H9 (cell line): ENCODE measurements around the gene RAP1GAP2. TPM values are rescaled to one million over a fixed set of nuclear protein-coding genes. Genes with fewer than 3 reads are reported as not detected.

ENCODE experiments used
- DNase-seq: peaks from one replicate; pipeline ENCODE4 v3.0.0-alpha.2; 2017
- H2AFZ ChIP-seq: one replicate; pipeline ENCODE4 v1.6.1; 2013; ENCODE audit warnings: mild to moderate bottlenecking, low read length, control low read depth, moderate library complexity
- H2AK5ac ChIP-seq: 2 replicates; pipeline ENCODE4 v1.6.1; 2013; ENCODE audit warnings: low read length, control low read depth, mixed read lengths; ENCODE audit not compliant: insufficient read length
- H2BK120ac ChIP-seq: one replicate; pipeline ENCODE4 v1.6.1; 2013; ENCODE audit warnings: low read depth, mild to moderate bottlenecking, low read length, control low read depth, inconsistent platforms; ENCODE audit not compliant: poor library complexity, severe bottlenecking
- H2BK12ac ChIP-seq: 2 replicates; pipeline ENCODE4 v1.6.1; 2013; ENCODE audit warnings: low read length, control low read depth, mixed read lengths, low read depth; ENCODE audit not compliant: insufficient read length
- H2BK15ac ChIP-seq: 2 replicates; pipeline ENCODE4 v1.6.1; 2013; ENCODE audit warnings: low read depth, low read length, control low read depth
- H2BK20ac ChIP-seq: one replicate; pipeline ENCODE4 v1.6.1; 2013; ENCODE audit warnings: low read depth, mild to moderate bottlenecking, low read length, control low read depth, inconsistent platforms; ENCODE audit not compliant: poor library complexity, severe bottlenecking
- H2BK5ac ChIP-seq: 2 replicates; pipeline ENCODE4 v1.6.1; 2013; ENCODE audit warnings: low read length, control low read depth, mixed read lengths; ENCODE audit not compliant: insufficient read length
- H3K14ac ChIP-seq: 2 replicates; pipeline ENCODE4 v1.6.1; 2013; ENCODE audit warnings: low read length, control low read depth; ENCODE audit not compliant: insufficient read depth
- H3K18ac ChIP-seq: 2 replicates; pipeline ENCODE4 v1.6.1; 2013; ENCODE audit warnings: low read depth, mild to moderate bottlenecking, mixed read lengths, low read length, control low read depth; ENCODE audit not compliant: insufficient read length
- H3K23ac ChIP-seq: 2 replicates; pipeline ENCODE4 v1.6.1; 2013; ENCODE audit warnings: low read length, control low read depth, mixed read lengths, low read depth; ENCODE audit not compliant: insufficient read length
- H3K23me2 ChIP-seq: 2 replicates; pipeline ENCODE4 v1.6.1; 2013; ENCODE audit warnings: low read depth, mild to moderate bottlenecking, mixed read lengths, low read length, control low read depth; ENCODE audit not compliant: insufficient read length, poor library complexity, severe bottlenecking
- H3K27ac ChIP-seq: 2 replicates; pipeline ENCODE4 v1.5.1; 2013; ENCODE audit warnings: low read length, control low read depth, mixed read lengths, low read depth; ENCODE audit not compliant: insufficient read length
- H3K27me3 ChIP-seq: 2 replicates; pipeline ENCODE4 v1.6.1; 2013; ENCODE audit warnings: low read length, control low read depth, inconsistent platforms; ENCODE audit not compliant: insufficient read depth
- H3K4ac ChIP-seq: 2 replicates; pipeline ENCODE4 v1.6.1; 2013; ENCODE audit warnings: low read depth, mild to moderate bottlenecking, control low read depth, inconsistent platforms, low read length, moderate library complexity
- H3K4me1 ChIP-seq: 2 replicates; pipeline ENCODE4 v1.6.1; 2013; ENCODE audit warnings: low read length, control low read depth, inconsistent platforms; ENCODE audit not compliant: insufficient read depth
- H3K4me2 ChIP-seq: 2 replicates; pipeline ENCODE4 v1.6.1; 2013; ENCODE audit warnings: low read length, control low read depth, mixed read lengths; ENCODE audit not compliant: insufficient read length, insufficient read depth
- H3K56ac ChIP-seq: 2 replicates; pipeline ENCODE4 v1.6.1; 2013; ENCODE audit warnings: low read depth, mild to moderate bottlenecking, mixed read lengths, low read length, control low read depth; ENCODE audit not compliant: insufficient read length
- H3K79me1 ChIP-seq: 2 replicates; pipeline ENCODE4 v1.6.1; 2013; ENCODE audit warnings: low read depth, mild to moderate bottlenecking, moderate library complexity, low read length, control low read depth, inconsistent platforms; ENCODE audit not compliant: insufficient read depth, poor library complexity, severe bottlenecking
- H3K79me2 ChIP-seq: 2 replicates; pipeline ENCODE4 v1.6.1; 2013; ENCODE audit warnings: low read length, control low read depth, inconsistent platforms; ENCODE audit not compliant: insufficient read depth
- H3K9ac ChIP-seq: 2 replicates; pipeline ENCODE4 v1.6.1; 2013; ENCODE audit warnings: low read length, control low read depth, mixed read lengths; ENCODE audit not compliant: insufficient read length; ENCODE audit errors: extremely low read depth
- H3K9me3 ChIP-seq: one replicate; pipeline ENCODE4 v1.6.1; 2013; ENCODE audit warnings: low read depth, low read length, inconsistent platforms; ENCODE audit not compliant: control insufficient read depth
- H3T11ph ChIP-seq: one replicate; pipeline ENCODE4 v1.6.1; 2013; ENCODE audit warnings: mild to moderate bottlenecking, low read length, control low read depth, inconsistent platforms
- H4K20me1 ChIP-seq: one replicate; pipeline ENCODE4 v1.6.1; 2013; ENCODE audit not compliant: control insufficient read depth, insufficient read length, insufficient read depth
- H4K5ac ChIP-seq: 2 replicates; pipeline ENCODE4 v1.6.1; 2013; ENCODE audit warnings: low read depth, mild to moderate bottlenecking, mixed read lengths, low read length, control low read depth; ENCODE audit not compliant: insufficient read length
- H4K8ac ChIP-seq: replicated peaks from 2 replicates; pipeline ENCODE4 v1.6.1; 2013; ENCODE audit warnings: low read length, control low read depth, mixed read lengths, low read depth; ENCODE audit not compliant: insufficient read length
- H4K91ac ChIP-seq: 2 replicates; pipeline ENCODE4 v1.6.1; 2013; ENCODE audit warnings: low read depth, mild to moderate bottlenecking, moderate library complexity, mixed read lengths, low read length, control low read depth; ENCODE audit not compliant: insufficient read length
- H3K27ac Mint-ChIP-seq, 3 experiments: 2 replicates in 2 of 3; 3 replicates in 1 of 3; pipeline ENCODE4 v1.8.0; 2020 to 2021; ENCODE audit warnings: mixed read lengths in 3 of 3, mild to moderate bottlenecking in 1 of 3, moderate library complexity in 1 of 3
- H3K27me3 Mint-ChIP-seq: 2 replicates; pipeline ENCODE4 v1.8.0; 2021; ENCODE audit warnings: low read depth, mild to moderate bottlenecking, moderate library complexity, mixed read lengths
- H3K36me3 Mint-ChIP-seq, 3 experiments: 2 replicates in 2 of 3; 3 replicates in 1 of 3; pipeline ENCODE4 v1.8.0; 2020 to 2021; ENCODE audit warnings: low read depth in 3 of 3, mixed read lengths in 3 of 3; ENCODE audit not compliant: insufficient read depth in 1 of 3
- H3K4me1 Mint-ChIP-seq, 2 experiments: 2 replicates each; pipeline ENCODE4 v1.8.0; 2020; ENCODE audit warnings: mixed read lengths in 2 of 2
- H3K4me3 Mint-ChIP-seq, 2 experiments: 2 replicates in 1 of 2; 3 replicates in 1 of 2; pipeline ENCODE4 v1.8.0; 2020 to 2021; ENCODE audit warnings: mild to moderate bottlenecking in 2 of 2, mixed read lengths in 2 of 2, moderate library complexity in 1 of 2
- H3K9me3 Mint-ChIP-seq, 2 experiments: 2 replicates in 1 of 2; 3 replicates in 1 of 2; pipeline ENCODE4 v1.8.0; 2020; ENCODE audit warnings: mild to moderate bottlenecking in 2 of 2, mixed read lengths in 2 of 2, moderate library complexity in 1 of 2
- CTCF ChIP-seq: fragments of 200-600 bp; sonication (generic); conservative IDR thresholded peaks from 3 replicates; pipeline ENCODE4 v1.8.0; 2021; ENCODE audit warnings: antibody characterized with exemption, mild to moderate bottlenecking
- WGBS: extraction: QIAGEN DNeasy Blood & Tissue Kit; methylation state at CpG from one replicate; pipeline ENCODE4 v1.1.7; 2013; ENCODE audit warnings: missing lambda C conversion rate, low lambda C conversion rate, mixed read lengths; ENCODE audit not compliant: insufficient read length; ENCODE audit errors: extremely low coverage; 5-methylcytosine and 5-hydroxymethylcytosine counted together
- total RNA-seq: library from RNA; stranded (reverse); gene quantifications from 2 replicates; pipeline ENCODE4 v1.2.1, GENCODE V29; 2021

RAP1GAP2 gene
- total RNA-seq, 1 experiment from 2014 or later: 33.8 TPM

DNA sequence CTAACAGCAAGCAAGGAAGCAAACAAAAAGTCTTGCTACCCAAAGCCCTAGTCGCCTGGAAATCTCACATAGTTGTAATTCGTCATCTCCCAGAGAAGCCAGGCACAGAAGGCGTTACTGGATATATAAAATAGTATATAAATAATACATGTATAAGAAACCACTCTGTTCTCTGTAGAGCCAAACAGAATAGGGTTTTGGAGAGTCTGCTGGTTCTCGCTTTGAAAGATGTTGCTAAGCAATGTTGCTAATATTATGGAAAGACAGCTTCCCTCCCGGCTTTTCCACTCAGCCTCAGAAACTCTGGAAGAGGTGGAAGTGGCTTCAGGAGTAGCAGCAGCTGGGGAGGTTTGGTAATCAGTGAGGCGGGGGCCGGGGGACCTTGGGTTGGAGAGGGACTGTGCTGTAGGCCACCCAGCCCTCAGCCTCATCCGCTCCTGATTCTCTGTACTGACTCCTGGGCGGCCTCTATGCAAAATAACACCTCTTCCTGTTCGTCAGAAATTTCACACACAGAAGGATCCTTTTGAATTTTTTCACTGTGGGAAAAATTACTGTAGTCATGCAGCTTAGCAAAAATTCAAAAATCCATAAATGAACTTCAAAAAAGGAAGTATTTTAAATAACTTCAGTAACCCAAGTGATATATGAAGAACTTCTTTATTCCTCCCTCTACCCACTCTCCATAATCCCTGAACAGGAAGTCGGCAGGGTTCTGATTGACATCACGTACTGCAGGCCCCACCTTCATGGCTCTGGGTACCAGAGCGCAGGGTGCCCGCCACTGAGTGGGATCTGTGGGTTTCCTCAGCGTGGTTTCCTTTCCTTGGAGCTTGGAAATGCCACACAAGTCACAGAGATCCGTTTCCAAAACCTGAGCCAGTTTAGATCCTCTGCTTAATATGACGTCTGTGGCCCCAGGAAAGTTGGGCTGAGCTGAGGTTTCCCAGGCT lies 51.4 kb downstream of the RAP1GAP2 start:
- Histone ChIP-seq H3K27me3 (no peaks in the 10 kb centered on the region; the same call in 1 of the 2 replicates), H2BK5ac (no peak overlapping the region), H3K9ac (no peak overlapping the region), H2BK15ac (0 out of 2 replicates have a peak overlapping the region, but pooled peaks have one; percentile 68), H3K27ac (no peak overlapping the region), H3K56ac (no peak overlapping the region), H3T11ph (no peak overlapping the region), H2BK12ac (no peak overlapping the region), H2BK20ac (no peak overlapping the region), H3K4me2 (no peak overlapping the region), H4K8ac (no peak overlapping the region), H4K91ac (no peak overlapping the region), H3K18ac (no peak overlapping the region), H3K23me2 (peaks cover 3% of the 10 kb centered on the region), H4K20me1 (no peaks in the 10 kb centered on the region), H3K9me3 (no peaks in the 10 kb centered on the region), H3K23ac (no peak overlapping the region), H2AFZ (no peak overlapping the region), H4K5ac (no peak overlapping the region), H3K79me2 (no peaks in the 10 kb centered on the region), H3K4me1 (peaks cover 6% of the 10 kb centered on the region; the same call in 1 of the 2 replicates), H2AK5ac (no peak overlapping the region), H3K4ac (no peak overlapping the region), H2BK120ac (no peak overlapping the region), H3K79me1 (no peaks in the 10 kb centered on the region), H3K14ac (no peak overlapping the region)
- peaks cover 34 to 37% of the 10 kb centered on the region in 2 experiments for H3K4me1 Mint-ChIP-seq
- H3K27ac Mint-ChIP-seq: peak overlapping the region in 2 of 3 experiments; percentile 84 to 89; a peak in 3 of 7 replicates
- no peak for DNase-seq
- H3K4me3 Mint-ChIP-seq: no peak overlapping the region
- no peak for TF ChIP-seq CTCF
- H3K27me3 Mint-ChIP-seq: peaks cover 12% of the 10 kb centered on the region
- no peaks in the 10 kb centered on the region for H3K36me3 Mint-ChIP-seq
- no peaks in the 10 kb centered on the region for H3K9me3 Mint-ChIP-seq
- WGBS: no CpG with 5 or more reads among the region's 17 CpGs
